Activated CD4-positive, alpha-beta T cell treated with anti-CD3 and anti-CD28 coated beads, Interleukin-2, Interleukin-6, amounts not matched to agents 100 ng/mL and 50 ng/mL, durations not matched to agents 16 hours and 8 hours (primary cell): Measurements from ENCODE around the gene RNF157.
"Not testable (repeated sequence)": the region's sequence is repeated elsewhere in the genome, so short reads cannot be mapped to it uniquely, and the experiment has no call there.

Experiments
- DNase-seq: peaks from one replicate; pipeline ENCODE4 v3.0.0-alpha.2; 2020

Gene RNF157

DNA sequence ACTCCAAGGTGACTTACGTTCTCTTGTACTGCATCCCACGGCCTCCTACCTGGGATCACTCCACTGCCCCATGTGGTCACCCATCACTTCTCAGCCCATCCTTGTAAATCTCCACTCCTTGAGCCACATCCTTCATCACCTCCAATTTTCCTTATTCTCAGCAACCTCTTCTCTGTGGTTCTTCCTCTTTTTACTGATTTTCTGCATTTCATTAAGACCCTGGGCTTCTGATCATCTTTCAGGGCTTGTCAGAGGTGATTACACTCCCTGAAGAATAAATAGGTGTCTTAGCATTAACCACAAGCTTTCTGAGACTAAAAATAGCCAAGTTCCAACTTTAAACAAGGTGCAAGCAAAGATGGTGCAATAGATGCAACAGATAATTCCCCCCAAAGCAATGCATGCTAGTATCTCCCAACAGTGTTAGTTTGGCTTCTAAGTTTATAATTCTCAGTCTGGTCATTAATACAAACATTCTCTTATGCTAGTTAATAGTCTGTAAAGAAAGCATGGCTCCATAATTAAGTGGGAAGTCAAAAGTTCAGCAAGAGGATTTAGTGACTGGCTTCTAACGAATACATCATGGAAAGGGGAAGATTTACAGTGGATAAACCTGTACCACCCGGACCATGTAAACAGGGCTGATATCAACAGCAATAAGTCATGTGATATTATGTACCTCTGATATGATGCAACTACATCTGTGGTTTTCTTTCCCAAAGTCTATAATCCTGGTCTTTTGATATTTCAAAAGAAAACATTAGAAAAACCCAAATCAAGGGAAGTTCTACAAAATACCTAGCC lies 51.9 kb downstream of the RNF157 start:
- no peak for DNase-seq

DNA sequence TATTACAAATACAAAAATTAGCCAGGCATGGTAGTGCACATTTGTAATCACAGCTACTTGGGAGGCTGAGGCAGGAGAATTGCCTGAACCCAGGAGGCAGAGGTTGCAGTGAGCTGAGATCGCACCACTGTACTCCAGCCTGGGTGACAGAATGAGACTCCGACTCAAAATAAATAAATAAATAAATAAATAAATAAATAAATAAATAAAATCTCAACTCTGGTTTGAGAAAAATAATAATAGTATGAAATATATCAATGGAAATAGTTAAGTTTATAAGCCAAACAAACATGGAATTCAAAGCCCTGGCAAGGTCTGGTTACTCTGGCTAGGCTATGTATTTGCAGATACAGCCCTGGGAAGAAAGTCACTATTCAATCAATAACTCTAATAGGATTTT lies 53.5 kb downstream of the RNF157 start:
- DNase-seq = not testable (repeated sequence)

DNA sequence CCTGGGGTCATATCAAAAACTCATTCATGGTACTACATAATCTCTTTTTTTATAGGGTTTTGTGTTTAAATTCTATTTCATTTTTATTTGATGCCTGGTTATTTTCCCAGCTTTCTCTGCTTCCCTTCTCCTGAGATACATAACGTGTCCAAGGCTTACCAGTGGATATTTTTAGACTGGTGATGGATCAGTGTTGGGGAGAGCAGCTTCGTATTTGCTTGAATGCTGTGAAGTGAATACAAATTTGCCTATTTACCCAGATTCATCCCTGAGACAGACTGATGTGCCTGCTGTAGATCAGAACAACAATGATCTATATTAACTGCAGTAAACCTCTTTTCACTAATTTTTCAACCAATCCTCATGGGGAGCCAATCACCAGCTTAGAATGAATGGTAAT lies 56.0 kb downstream of the RNF157 start:
- no peak for DNase-seq

DNA sequence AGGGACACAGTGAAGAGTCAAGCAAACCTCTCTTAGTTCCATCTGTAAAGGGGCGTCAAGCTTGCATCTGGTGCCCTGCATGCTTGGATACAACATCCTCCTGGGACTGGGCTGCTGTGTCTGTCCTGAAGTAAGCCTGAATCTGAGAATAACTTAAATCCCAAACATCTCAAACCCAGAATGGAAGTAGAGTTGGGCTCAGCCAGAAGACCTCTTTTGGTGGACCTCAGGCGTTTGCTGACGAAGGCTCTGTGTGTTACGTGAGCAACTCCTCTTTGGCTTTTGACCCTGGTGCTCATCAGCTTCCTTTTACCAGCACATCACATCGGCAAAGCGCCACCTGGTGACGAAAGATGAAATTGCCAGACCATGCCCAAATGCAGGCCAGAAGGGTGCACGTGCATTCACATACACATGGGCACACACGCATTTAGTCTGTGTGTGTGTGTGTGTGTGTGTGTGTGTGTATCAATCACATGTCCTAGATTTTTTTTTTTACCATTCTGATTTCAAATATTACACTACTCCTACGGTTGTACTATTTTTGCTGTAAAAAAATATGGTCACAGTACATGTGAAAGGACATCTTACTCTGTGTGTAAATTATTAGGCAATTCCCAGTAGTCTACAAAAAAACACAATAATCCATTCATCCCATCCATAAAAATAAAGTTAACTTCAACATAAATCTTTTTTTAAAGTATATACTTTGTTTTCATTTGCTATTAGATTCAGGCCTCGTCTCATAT lies 58.1 kb downstream of the RNF157 start:
- DNase-seq = peak; percentile 97

DNA sequence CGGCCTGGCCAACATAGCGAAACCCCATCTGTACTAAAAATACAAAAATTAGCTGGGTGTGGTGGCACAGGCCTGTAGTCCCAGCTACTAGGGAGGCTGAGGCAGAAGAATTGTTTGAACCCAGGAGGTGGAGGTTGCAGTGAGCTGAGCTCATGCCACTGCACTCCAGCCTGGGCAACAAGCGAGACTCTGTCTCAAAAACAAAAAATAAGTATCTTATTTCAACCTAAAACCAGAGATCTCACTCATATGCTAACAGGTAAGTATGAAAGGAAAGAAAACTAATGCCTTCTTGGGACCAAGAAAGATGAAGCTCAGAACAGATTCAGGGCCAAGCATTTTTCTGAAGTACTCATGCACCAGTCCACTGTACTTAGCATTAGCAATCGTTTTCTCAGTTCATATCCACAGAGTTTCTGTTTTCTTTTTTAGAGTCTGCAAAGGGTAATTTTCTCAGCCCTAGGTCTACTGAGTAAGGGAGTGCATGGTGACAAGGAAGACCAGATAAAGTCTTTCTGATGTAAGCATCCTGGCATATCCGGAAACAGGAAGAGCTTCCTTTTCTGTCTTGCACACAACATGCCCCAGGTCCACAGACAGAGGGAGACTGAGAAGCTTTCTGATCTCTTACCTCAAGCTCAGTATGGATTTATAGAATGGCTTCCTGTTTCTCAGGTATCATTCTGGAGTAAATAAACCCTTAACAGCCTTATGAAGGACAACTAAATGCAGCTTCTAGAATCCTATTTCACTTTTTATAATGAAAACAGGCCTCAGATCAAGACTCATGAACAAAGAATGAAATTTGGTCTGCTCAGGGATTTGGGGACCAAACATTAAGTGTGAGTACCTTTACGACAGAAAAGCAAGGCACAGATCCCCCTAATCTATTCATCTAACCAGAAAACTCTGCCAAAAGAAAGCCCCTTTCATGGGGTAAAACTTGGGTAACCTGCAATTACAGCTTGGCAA lies 60.5 kb downstream of the RNF157 start:
- DNase-seq = peak; percentile 81

DNA sequence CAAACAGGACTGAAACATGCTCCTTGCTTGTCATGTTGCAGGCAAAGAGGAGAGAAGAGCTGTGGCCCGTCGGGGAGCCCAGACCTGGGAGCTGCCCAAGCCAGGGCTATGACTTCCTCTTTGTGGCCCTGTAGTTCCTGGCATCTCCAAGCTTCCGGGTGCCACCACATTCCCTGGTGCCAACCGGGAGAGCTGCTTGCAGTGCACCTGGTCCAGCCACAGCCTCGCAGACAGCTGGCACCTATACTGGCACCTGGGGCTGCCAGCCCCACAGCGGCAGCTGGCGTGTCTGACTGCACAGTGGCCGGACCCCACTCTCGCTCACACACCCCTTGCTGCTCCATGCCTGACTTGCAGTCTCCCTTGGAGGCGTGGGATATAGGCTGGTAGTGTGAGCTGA lies 62.2 kb downstream of the RNF157 start:
- no peak for DNase-seq

DNA sequence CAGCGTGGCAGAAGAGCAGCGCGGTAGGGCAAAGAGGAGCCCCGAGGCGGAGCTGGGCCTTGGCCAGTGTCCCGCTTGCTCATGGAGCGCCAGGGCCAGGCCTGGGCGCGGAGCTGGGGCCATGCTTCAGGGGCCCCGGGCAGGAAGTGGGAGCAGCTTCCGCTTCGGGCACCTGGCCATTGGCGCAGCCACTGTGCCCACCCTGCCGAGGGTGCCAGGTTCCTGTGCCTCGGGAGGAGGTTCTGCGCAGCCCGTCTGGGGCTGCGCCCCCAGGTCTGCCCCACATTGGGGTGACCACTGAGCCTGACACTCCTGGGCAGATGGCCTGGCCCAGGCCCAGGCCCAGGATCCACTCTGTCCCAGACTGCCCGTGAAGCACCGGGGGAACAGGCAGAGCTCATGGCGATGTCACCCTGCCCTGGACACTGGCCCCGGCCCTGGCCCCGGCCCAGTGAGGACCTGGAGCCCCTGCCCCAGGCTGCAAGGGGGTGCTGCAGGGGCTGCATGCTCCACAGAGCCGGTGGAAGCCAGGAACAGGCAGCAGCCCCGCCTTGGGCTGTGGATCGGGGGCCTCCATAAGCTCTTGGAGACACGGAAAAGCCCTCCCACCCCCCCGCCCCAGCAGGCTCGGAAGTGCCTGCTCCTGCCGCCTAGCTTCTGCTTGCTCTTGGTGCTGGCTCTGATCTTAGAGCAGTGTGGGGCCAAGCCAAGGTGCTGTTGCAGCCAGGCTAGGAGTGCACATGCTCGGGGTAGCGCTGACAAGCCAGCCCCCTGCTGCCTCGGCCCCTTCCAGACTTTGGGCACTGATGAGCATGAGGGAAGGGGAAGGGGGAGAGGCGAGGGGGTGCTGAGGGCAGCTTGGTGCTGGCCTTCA lies 63.4 kb downstream of the RNF157 start:
- no peak for DNase-seq

DNA sequence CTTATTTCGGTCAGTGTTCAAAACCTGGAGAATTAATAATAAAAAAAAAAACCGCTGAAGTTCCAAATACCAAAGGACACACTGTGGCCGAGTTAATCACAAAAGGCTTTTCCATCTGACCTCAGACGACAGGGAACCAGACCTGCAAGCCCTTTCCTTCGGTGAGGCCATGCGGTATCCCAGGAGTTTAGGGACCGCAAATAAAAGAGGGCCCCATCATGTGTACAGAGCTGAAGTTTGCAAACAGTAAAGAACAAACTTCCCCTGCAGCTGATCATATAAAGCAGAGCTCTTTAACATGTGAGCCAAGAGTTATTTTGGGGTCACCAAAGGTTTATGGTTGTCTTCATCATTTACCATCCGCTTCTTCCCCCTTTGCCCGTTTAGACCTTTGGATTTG lies 66.3 kb downstream of the RNF157 start:
- DNase-seq = no peak

DNA sequence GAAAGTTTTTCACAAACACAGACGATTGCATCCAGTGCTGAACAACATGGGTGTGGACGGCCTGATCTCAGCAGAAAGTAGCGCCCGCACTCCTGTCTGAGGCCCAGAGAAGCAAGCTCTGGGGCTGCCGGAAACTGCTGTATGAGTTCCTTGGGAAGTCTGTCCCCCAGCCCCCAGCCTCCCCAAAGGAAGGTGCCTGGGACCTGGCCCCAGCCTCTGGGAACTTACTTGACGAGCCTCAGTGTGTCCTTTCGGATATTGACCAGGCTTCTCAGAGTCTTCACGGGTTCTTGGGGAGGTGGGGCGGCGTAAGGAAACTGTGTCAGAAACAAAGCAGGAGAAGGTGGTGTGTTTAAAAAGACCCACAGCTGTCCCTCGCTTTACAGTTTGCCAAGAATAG lies 66.8 kb downstream of the RNF157 start:
- no peak for DNase-seq

DNA sequence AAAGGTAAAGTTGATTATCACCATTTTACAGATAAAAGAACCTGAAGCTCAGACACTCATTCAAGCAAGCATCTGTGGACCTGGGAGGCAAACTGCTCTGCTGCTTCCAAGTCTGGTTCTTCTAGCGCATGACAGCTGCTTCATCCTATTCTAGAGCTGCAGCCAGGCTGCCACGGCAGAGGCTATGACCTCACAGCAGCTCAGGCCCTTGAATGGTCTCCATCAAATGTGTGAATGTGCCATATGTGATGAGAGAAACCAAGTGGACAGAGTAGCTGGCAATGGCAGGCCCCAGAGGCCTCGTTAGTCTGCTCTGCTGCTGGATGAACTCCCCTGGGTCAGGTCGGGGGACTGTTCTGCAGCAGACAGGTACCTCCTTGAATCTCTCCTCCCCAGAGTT lies 68.6 kb downstream of the RNF157 start:
- no peak for DNase-seq

DNA sequence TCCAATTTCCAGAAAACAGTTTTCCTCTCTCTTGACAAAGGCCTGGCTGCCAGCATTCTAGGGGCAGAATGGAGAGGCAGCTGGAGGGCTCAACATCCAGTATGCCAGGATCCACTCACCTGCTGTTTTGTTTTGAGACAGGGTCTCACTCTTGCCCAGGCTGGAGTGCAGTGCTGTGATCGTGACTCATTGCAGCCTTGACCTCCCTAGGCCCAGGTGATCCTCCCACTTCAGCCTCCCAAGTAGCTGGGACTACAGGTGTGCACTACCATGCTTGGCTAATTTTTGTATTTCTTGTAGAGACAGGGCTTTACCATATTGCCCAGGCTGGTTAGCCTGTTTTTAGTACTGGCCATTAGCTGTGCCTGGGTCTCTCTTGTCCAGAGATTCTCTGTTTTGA lies 70.2 kb downstream of the RNF157 start:
- no peak for DNase-seq

DNA sequence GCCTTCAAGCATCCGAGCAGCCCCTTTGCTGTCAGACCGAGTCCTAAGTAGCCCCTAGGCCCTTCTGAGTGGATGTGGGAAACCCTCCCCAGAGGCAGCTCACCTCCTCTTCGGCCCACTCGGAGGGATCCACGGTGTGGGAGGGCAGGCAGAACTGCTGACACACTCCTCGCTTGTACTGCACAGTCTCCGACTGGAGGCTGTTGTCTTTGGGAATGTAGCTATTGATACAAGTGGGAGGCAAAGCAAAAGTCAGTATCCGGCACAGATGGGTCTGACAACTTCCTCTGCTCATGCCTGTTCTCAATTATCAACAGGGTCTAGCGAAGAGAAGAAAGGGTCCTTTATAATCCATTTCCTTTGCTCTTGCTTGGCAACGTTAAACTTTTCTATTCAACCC lies 73.4 kb downstream of the RNF157 start:
- no peak for DNase-seq

DNA sequence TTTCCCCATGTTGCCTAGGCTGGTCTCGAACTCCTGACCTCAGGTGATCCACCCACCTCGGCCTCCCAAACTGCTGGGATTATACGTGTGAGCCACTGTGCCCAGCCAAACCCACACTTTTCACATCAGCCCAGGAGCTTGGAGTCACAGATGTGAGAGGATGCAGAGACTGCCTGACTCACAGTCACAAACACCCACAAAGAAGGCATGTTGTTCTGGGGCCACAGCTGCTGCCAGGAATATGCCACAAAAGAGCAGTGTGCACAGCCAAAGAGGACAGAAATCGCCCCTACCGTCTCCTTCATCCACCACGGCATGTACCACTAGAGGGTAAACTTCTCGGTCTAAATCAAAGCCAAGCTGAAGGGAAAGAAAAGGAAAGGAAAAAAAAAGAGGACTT lies 74.1 kb downstream of the RNF157 start:
- DNase-seq = no peak

DNA sequence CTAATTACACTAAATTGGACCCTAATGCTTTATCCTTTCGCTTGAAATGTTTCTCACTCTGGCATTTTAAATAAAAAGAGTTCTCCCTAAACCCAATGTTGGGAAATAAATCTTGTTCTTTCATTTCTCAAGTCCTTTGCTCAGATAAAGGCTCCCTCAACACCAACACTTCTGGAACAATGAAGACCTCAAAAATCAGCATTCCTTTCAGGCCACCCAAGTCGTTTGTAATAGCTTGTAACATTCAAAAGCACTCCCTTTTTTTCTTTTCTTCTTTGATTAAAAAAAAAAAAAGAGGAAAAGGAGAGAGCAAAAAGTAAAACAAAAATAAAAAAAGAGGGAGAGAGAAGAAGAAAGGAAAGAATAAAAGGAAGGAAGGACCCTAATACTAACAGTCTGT lies 76.0 kb downstream of the RNF157 start:
- DNase-seq = no peak

DNA sequence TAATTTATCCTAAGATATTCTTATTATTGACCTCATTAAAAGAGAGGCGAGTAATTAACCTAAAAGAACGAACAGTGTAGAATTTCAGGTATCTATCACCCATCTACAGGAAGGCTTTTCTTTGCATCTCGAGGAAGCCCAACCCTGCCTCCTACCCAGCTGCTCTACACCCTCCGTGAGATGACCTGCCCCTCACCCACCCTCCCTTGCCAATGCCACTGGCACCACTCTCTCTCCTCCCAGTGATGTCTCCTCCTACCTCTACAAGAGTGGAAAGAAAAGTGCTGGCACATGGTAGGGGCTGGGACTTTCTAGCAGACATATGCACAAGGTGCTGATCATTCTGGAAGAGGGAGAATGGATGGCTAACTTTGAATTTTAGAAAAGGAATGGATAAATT lies 76.4 kb downstream of the RNF157 start:
- no peak for DNase-seq

DNA sequence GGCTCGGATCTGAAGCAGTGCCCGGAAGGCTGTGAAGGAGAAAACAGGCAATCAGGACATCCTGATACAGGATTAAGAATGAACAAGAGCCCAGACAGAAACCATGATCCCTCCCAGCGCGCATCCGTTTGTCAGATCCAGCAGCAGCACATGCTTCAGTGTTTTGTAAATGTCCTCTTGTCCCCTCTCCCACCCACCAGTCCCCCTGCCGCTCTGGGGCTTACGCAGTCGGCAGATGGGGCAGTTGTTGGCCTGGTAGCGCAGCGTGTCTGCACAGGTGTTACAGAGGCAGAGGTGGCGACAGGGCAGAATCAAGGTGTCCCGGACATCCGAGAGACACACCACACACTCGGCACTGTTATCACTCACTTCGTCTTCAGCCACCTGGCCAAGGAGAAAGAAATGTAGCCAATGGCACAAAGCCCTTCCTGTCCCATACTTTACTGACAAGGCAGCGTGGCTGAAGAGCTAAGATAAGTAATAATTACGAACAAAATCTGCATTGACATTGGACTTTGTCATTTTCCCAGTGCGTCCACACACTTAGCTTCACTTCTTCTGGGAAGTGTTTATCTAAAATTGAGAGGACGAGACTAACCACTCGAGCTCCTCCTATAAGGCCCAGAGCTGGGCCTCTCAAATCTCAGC lies 78.5 kb downstream of the RNF157 start:
- DNase-seq = no peak

DNA sequence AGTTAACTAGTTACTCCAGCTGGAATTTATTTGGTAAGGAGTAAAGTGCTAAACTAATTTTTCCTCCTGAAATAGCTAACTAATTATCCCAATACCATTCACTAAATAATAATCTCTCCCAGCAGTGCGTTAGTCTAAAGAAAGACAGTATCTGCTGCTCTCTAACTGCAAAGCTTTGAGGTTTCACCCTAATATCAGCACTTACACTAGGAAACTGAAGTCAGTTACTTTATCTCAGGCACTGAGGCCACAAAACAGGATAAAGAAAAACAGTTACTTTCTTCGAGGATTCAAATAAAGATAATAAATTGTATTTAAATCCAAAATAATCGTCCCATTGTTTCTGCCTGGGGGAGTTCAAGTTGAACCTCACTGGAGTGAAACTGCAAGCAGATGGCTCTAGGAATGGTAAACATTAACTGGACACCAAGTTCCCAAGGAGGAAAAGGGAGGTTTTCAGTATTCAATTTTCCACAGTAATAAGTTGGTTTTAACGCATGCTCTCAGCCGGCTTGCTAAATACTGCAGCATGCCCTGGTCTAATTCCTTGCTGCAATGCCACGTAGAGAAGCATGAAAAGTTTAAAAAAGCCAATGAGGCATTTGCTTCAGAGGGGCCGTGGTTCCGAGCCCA lies 79.3 kb downstream of the RNF157 start:
- no peak for DNase-seq

DNA sequence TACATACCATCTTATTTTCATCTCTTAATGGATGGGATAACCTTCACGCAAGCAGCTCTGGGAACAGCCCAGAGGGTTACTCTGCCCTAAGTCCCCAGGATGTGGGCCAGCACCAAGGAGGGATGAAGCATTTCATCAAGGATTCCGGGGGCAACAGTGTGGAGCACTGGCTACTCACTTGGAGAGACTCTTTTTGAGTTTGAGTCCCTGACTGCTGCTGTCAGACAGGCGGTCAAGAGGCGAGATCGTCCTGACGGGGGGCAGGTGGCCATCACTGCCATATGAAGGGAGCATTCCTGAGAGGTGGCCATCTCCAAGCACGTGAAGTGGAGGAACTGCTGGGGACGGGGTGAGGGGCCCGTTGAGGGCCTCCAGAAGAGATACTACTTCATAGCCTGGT lies 81.1 kb downstream of the RNF157 start:
- DNase-seq = no peak

DNA sequence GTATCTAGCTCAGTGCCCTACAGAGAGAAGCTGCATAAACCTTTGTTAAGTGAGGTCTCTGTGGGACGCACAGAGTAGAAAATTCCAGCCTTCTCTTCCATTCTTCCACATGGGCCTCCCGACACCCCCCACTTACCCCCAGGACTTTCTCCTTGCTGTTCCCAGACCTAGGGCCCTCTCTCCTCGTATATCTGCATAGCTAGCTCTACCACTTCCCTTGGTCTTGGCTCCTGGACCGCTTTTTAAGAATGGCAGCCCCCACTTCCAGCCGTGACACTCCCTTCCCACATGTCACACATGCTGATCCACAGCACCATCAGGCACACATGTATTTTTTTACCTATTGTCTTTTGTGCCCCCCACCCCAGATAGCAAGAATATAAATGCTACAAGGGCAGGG lies 82.5 kb downstream of the RNF157 start:
- no peak for DNase-seq

DNA sequence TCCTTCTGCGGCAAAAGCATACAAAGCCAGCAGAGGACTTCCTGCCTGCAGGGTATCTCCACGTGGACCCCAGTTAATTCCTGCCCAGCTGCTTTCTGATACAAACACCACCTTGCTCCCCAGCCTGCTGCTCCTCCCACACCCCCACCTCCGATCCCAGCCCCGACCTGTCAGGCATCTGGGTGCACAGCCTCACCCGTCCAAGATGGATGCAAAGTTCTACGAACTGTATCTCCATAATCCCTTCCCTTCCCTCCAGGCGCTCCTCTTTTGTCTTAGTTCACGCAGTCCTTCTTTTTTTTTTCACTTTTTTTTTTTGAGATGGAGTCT lies 83.7 kb downstream of the RNF157 start:
- no peak for DNase-seq

DNA sequence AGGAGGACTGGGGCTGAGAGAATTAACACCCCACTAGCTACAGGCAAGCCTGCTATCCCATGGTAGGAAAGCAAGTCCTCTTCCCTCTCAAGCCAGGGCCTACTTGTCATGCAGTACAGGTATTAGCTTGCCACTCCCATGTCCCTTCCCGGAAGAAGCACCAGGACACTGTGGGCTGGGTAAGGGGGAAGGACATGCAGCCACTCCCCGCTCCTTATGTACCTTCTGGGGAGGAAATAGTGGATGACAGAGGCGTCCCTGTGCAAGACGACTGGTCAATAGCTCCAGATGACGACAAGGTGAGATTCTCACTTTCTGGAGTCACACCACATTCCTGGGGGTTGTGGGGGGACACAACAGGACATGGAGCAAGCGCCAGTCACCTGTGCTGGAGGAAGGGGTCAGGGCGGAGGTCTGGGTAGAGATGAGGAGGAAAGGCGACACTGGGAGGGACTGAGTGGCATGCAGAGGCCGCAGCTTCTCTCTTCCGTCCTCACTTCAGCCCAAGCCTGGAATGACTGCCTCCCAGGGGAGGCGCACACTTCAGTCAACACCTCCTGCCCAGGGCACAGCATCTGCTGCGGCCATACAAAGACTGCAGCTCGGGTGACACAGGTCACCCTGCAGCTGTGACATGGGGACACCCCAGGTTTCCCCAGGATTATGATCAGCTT lies 84.2 kb downstream of the RNF157 start:
- no peak for DNase-seq
